HK-2 (cell line): ENCODE data around the gene CASP9.
"Not testable (repeated sequence)": the region's sequence is repeated elsewhere in the genome, so short reads cannot be mapped to it uniquely, and the experiment has no call there.

Experiments used
- DNase-seq: peaks from one replicate; pipeline ENCODE4 v3.0.0-alpha.2; 2018; ENCODE audit not compliant: unreplicated experiment

Gene CASP9

GRCh38 chr1:15469361-15469760 lies 54.7 kb downstream of the CASP9 start:
- no peak for DNase-seq

DNA sequence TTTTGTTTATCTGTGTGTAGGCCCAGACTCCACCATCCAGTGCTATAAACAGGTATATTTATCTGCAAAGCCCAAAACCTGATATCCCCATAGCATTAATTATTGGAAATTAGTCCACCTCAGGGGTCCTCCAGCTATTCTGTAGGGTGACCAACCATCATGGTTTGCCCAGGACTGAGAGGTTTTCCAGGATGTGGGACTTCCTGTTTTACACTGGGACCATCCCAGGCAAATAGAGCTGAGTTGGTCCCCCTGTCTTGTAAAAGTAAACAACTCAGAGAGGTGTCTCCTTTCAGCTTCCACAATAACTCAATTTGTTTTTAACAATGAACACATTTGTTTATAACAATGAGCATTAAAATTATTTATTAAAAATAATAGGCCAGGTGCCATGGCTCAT lies 55.9 kb downstream of the CASP9 start:
- DNase-seq, result no peak

- not testable (repeated sequence) for DNase-seq
These were observed 56.9 kb downstream of the CASP9 start for GRCh38 chr1:15466955-15467625.

- no peak for DNase-seq
These were observed 58.3 kb downstream of the CASP9 start for GRCh38 chr1:15465674-15466073.

GRCh38 chr1:15463926-15464322 lies 60.1 kb downstream of the CASP9 start:
- not testable (repeated sequence) for DNase-seq

GRCh38 chr1:15463064-15463800 lies 60.8 kb downstream of the CASP9 start:
- not testable (repeated sequence) for DNase-seq

GRCh38 chr1:15460708-15461095 lies 63.3 kb downstream of the CASP9 start:
- no peak for DNase-seq

GRCh38 chr1:15459771-15460707 lies 64.0 kb downstream of the CASP9 start:
- DNase-seq, result no peak

- not testable (repeated sequence) for DNase-seq
These were observed 65.6 kb downstream of the CASP9 start for GRCh38 chr1:15458388-15458787.

- DNase-seq, result no peak
These were observed 66.4 kb downstream of the CASP9 start for GRCh38 chr1:15457585-15457984.

DNA sequence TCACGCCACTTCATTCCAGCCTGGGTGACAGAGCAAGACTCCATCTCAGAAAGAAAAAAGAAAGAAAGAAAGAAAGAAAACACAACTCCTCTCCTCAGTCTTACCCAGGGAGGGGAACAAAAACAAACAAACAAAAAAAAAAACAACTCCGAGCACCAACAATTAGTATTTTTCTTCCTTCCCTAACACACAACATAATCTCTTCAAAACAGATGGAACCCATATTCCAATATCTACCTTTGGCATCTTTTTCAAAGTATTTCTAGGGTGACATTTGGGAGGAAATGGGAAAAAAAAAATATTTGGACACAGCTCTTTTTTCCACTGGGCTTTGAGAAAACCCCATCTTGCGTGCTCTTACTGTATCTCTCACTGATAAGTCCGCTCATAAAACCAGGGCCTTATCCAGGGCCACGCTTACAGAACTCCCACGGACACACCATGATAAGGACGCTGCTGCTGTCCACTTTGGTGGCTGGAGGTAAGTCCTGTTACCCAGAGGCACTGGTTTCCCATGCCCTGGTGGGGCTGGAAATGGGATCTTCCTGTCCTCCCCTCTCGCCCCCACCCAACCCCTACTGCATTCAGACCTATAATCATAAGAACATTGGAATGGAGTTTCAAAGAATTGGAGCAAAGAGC lies 67.6 kb downstream of the CASP9 start, which contains the start of gene CELA2A:
Gene CELA2A, plus strand, starts transcription at position 420 of the 642 bp plus-strand sequence. Its CDS starts 22 bp downstream, at position 442.
- DNase-seq, result no peak

GRCh38 chr1:15455522-15455921 lies 68.5 kb downstream of the CASP9 start:
- no peak for DNase-seq

DNA sequence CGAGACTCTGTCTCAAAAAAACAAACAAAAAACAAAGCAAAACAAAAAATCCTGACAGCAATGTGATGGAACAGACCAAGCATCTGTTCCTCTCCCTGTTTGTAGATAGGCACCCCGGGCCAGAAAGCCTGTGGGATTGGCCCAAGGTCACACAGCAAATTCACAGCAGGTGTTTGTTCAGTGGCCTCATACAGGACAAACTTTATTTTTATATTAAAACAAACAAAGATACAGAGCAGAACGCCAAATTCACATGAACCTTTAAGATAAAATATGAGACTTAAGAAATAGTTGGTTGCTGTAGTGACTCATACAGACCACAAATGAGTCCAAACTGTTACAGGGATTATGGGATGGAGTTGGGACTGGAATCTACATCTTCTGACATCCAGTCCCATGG lies 69.8 kb downstream of the CASP9 start:
- no peak for DNase-seq

DNA sequence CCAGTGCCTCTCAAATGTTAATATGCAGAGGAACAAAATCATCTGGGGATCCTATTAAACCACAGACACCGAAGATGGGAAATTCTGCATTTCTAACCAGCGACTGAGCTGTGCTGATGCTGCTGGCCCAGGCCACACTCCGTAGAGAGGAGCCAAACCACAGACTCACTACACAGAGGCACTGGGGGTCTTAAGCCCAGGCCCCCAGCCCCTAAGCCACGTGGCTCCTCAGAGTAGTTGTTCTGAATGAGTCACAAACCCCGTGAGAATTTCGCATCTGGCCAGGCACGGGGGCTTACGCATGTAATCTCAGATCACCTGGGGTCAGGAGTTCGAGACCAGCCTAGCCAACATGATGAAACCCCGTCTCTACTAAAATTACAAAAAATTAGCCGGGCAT lies 70.3 kb downstream of the CASP9 start:
- no peak for DNase-seq

DNA sequence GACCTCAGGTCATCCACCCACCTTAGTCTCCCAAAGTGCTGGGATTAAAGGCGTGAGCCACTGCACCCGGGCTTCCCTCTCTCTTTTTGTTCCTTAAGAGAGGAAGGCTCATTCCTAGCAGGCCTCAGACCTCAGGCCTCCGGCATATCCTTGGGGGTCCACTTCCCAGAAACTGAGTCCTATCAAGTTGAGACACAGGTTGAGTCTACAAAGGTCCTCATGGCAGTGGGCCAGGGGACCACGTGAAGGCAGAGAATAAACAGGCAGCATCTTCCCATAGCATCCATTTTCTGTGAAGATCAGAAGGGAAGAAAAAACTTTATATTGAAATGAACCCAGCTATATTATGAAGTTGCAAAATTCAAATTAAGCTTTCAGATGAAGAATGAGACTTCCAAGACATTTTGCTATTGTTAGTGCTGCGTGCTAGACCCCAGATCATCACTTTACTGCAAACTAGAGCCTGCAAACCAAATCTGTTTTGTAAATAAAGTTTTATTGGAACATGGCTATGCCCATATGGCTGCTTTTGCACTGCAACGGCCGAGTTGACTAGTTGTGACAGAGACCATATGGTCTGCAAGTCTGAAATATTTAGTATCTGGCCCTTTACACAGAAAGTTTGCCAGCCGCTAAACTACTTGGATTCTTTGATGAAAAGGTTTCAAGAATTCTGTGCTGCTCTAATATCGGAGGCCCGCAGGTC lies 71.0 kb downstream of the CASP9 start:
- DNase-seq, result no peak

DNA sequence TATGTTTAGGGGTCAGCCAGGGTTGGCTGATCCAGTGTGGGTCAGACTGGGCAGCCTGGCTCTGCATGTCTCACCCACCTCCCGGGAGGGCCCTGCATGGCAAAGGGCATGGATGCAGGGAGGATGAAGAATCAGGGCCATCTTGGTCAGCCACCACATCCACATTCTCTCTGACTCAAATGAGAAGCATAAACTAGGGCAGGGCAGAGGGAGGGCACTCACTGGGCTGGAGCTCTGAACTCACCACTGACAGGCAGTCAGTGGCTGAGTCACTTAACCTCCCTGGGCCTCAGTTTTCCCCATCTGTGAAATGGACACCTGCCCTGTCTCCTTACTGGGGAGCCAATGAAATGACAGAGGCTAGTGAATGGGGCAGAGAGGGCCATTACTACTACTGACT lies 71.8 kb downstream of the CASP9 start:
- no peak for DNase-seq

GRCh38 chr1:15451014-15451722 lies 72.8 kb downstream of the CASP9 start:
- no peak for DNase-seq

DNA sequence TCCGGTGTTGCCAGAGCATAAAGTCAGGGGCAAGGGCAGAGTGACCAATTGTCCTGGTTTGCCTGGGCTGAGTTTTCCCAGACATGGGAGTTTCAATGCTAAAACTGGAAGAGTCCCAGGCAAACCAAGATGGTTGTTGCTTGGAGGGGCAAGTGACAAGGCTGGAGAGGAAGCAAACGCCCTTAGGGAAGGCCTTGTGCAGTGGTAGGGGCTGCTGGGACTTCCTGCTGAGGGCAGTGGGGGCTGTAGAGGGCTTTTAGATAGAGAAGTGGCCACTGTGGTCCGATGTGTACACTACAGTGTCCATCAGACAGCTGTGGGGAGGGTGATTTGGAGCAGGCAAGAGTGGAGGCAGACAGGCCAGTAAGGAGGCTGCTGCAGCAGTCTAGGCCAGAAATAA lies 74.4 kb downstream of the CASP9 start:
- DNase-seq, result no peak

DNA sequence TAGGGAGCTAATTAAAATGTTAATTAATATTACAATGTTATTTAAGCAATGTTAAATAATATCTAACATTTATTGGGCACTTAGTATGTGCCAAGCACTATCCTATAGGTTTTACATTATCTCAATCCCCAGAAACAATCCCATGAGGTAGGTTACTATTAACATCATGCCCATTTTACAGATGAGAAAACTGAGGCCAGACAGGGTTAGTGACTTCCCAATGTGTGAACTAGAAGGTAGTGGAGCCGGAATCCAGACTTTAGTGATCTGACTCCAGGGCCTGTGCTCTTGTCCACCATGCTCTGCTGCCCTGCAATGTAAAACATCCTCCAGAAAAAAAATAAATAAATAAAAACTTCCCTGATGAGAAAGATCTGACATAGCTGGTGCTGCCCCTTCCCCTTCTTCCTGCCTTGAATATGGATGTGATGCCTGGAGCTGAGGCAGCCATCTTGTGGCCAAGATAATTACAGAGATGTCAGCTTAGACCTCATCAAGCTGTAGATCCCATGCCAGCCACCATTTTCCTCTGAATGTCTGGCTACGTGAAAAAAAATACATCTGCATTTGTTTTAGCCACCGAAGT lies 75.0 kb downstream of the CASP9 start:
- no peak for DNase-seq

DNA sequence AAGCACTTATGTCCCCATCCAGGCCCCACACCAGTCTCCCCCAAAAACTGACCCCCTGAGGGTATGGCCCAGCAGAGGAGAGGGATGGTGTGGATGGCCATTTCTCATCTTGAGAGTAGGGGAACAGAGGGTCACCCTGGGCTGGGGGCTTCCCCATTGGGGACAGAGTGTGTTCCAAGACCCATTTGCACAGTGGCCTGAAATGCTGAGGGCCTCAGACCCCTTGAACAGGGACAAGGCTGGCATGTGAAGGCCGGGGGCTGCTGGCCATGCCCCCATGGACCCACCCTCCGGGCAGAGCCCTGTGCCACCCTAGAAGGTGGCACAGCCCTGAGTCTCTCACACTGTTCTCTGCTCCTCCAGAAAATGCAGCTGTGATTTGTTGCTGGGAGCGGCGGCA lies 77.8 kb downstream of the CASP9 start:
- no peak for DNase-seq
